ACC112 (cell line): ENCODE measurements around the gene TM2D1.
"Not testable (repeated sequence)": the region's sequence is repeated elsewhere in the genome, so short reads cannot be mapped to it uniquely, and the experiment has no call there.

ENCODE experiments used
- H2AFZ ChIP-seq: fragments of 200-600 bp; sonication (generic); one replicate; pipeline ENCODE4 v1.6.0; 2017; ENCODE audit warnings: antibody characterized with exemption, low read length; ENCODE audit not compliant: unreplicated experiment
- H3K27ac ChIP-seq: fragments of 200-600 bp; sonication (generic); 2 replicates; pipeline ENCODE4 v1.5.1; 2014; ENCODE audit warnings: low read depth, mild to moderate bottlenecking, antibody characterized with exemption, low read length, moderate library complexity
- H3K27me3 ChIP-seq: fragments of 200-600 bp; sonication (generic); 2 replicates; pipeline ENCODE4 v1.6.1; 2014; ENCODE audit warnings: mild to moderate bottlenecking, antibody characterized with exemption, low read length, moderate library complexity, mixed read lengths; ENCODE audit not compliant: insufficient read depth
- H3K36me3 ChIP-seq: fragments of 200-600 bp; sonication (generic); 2 replicates; pipeline ENCODE4 v1.6.1; 2016; ENCODE audit warnings: mild to moderate bottlenecking, antibody characterized with exemption, low read length, moderate library complexity, mixed read lengths; ENCODE audit not compliant: insufficient read depth
- H3K4me1 ChIP-seq: fragments of 200-600 bp; sonication (generic); one replicate; pipeline ENCODE4 v1.6.1; 2016; ENCODE audit warnings: low read length, mixed read lengths; ENCODE audit not compliant: insufficient read depth, unreplicated experiment, control insufficient read depth
- H3K4me3 ChIP-seq: fragments of 200-600 bp; sonication (generic); 2 replicates; pipeline ENCODE4 v1.5.1; 2014; ENCODE audit warnings: mild to moderate bottlenecking, low read depth, low read length
- H3K79me2 ChIP-seq: fragments of 200-600 bp; sonication (generic); one replicate; pipeline ENCODE4 v1.6.0; 2016; ENCODE audit warnings: low read length; ENCODE audit not compliant: control insufficient read depth, unreplicated experiment, insufficient read depth

The TM2D1 gene

DNA sequence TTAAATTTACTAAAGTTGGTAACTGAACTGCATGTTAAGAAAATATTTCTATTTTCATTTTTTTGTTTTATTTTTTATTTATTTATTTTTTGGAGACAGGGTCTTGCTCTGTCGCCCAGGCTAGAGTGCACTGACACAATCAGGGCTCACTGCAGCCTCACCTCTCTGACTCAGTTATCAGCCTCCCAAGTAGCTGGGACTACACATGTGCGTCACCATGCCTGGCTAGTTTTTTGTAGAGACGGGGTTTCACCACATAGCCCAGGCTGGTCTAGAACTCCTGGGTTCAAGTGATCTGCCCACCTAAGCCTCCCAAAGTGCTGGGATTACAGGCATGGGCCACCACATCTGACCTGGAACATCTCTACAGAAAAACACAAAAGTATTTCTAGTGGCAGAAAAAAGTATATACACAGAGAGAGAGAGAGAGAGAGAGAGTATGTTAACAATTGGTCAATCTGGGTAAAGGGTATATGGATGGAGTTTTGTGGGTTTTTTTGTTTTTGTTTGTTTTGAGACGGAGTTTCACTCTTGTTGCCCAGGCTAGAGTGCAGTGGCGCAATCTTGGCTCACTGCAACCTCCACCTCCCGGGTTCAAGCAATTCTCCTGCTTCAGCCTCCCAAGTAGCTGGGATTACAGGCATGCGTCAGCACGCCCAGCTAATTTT lies 5.8 kb downstream of the TM2D1 start:
- Histone ChIP-seq H3K79me2 (peaks cover 53% of the 10 kb centered on the region), H3K4me1 (peaks cover 14% of the 10 kb centered on the region)
- not testable (repeated sequence) for H3K4me3 ChIP-seq, H3K36me3 ChIP-seq, H3K27me3 ChIP-seq, H3K27ac ChIP-seq, H2AFZ ChIP-seq

DNA sequence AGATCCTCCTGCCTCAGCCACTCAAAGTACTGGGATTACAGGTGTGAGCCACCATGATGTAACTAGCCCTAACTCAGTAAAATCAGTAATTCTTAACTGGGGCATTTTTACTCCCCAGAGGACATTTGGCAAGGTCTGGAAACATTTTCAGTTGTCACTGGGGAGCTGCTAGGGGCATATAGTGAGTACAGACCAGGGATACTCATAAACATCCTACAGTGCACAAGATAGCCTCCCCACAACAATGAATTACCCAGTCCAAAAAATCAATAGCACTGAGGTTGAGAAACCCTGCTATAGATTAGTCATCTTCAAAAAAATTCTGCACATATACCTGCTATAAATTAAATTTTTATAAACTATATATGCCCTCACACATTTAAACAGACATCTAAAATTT lies 13.0 kb downstream of the TM2D1 start:
- peaks cover 37% of the 10 kb centered on the region for H3K79me2 ChIP-seq

GRCh38 chr1:61711257-61711656 lies 13.7 kb downstream of the TM2D1 start:
- H3K27me3 ChIP-seq, H2AFZ ChIP-seq, H3K4me3 ChIP-seq, H3K27ac ChIP-seq, H3K4me1 ChIP-seq, H3K36me3 ChIP-seq: not testable (repeated sequence)
- peaks cover 32% of the 10 kb centered on the region for H3K79me2 ChIP-seq

More for the DNA sequence above, 13.0 kb downstream of the TM2D1 start:
- peaks cover 2% of the 10 kb centered on the region; the same call in 1 of the 2 replicates for H3K36me3 ChIP-seq
- no peaks in the 10 kb centered on the region for H3K27me3 ChIP-seq
- H3K4me1 ChIP-seq = peaks cover 4% of the 10 kb centered on the region
- H3K27ac ChIP-seq = no peak overlapping the region
- H2AFZ ChIP-seq = no peak overlapping the region
- no peak overlapping the region for H3K4me3 ChIP-seq

DNA sequence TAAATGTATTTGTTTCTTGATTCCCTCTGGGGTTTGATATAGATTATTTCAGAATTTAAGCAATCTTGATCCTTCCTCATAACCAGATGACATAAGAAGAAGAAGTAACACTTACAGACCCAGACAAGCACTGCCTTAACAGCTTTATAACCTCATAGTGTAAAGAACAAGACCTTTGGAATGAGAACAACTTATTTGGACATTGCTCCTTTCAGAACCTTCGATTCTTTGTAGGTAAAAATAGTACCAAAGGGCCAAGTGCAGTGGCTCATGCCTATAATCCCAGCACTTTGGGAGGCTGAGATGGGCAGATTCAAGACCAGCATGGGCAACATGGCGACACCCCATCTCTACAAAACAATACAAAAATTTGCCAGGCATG lies 15.0 kb downstream of the TM2D1 start:
- peaks cover 4% of the 10 kb centered on the region for H3K4me1 ChIP-seq
- H3K79me2 ChIP-seq = peaks cover 27% of the 10 kb centered on the region
- no peak overlapping the region for H3K27ac ChIP-seq
- H2AFZ ChIP-seq = no peak overlapping the region
- H3K27me3 ChIP-seq = no peaks in the 10 kb centered on the region
- H3K36me3 ChIP-seq = no peaks in the 10 kb centered on the region; the same call in 1 of the 2 replicates
- no peak overlapping the region for H3K4me3 ChIP-seq

GRCh38 chr1:61708953-61709907 lies 15.7 kb downstream of the TM2D1 start:
- Histone ChIP-seq H3K36me3 (no peaks in the 10 kb centered on the region; the same call in 1 of the 2 replicates), H3K27ac (no peak overlapping the region), H3K79me2 (peaks cover 22% of the 10 kb centered on the region), H2AFZ (no peak overlapping the region), H3K4me3 (no peak overlapping the region), H3K4me1 (peaks cover 4% of the 10 kb centered on the region), H3K27me3 (no peaks in the 10 kb centered on the region)

GRCh38 chr1:61699911-61700851 lies 24.8 kb downstream of the TM2D1 start:
- Histone ChIP-seq H3K4me1 (no peaks in the 10 kb centered on the region), H3K27ac (no peak overlapping the region), H3K36me3 (peaks cover 8% of the 10 kb centered on the region), H3K27me3 (no peaks in the 10 kb centered on the region), H2AFZ (no peak overlapping the region), H3K4me3 (no peak overlapping the region), H3K79me2 (no peaks in the 10 kb centered on the region)

DNA sequence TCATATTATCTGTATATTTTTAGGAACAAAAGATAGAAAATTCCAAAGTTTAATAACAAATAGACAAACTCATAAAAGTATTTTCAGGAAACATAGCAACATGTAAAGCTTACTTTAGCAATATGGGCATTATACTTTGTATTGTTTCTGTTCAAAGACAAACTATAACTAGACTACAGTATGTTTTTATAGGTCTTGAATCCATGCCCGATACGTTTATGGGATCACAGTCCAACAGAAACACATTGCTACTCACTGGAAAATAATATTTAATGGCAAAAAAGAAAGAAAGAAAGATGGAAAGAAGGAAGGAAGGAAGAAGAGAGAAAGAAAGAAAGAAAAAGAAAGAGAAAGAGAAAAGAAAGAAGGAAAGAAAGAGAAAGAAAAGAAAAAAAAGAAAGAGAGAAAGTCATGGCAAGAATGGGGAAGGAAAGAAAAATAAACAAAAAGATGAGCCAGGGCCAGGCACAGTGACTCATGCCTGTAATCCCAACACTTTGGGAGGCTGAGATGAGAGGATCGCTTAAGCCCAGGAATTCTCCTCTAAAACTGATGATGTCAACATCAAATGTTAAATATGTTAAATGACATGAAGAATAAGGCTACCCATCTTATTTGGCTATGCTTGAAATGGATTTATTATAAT lies 32.7 kb downstream of the TM2D1 start:
- Histone ChIP-seq H3K36me3 (0 out of 2 replicates have a peak, but pooled peaks cover 5% of the 10 kb centered on the region), H3K79me2 (no peaks in the 10 kb centered on the region), H3K27me3 (no peaks in the 10 kb centered on the region), H3K4me1 (peaks cover 6% of the 10 kb centered on the region), H3K4me3 (peak overlapping the region; percentile 54), H2AFZ (no peak overlapping the region), H3K27ac (peak overlapping the region; percentile 66)

- Histone ChIP-seq H3K79me2 (no peaks in the 10 kb centered on the region), H2AFZ (no peak overlapping the region), H3K27me3 (no peaks in the 10 kb centered on the region), H3K4me1 (peaks cover 6% of the 10 kb centered on the region), H3K27ac (no peak overlapping the region), H3K36me3 (peaks cover 6% of the 10 kb centered on the region; the same call in 1 of the 2 replicates), H3K4me3 (no peak overlapping the region)
These were observed 37.0 kb downstream of the TM2D1 start for GRCh38 chr1:61687901-61688300.

DNA sequence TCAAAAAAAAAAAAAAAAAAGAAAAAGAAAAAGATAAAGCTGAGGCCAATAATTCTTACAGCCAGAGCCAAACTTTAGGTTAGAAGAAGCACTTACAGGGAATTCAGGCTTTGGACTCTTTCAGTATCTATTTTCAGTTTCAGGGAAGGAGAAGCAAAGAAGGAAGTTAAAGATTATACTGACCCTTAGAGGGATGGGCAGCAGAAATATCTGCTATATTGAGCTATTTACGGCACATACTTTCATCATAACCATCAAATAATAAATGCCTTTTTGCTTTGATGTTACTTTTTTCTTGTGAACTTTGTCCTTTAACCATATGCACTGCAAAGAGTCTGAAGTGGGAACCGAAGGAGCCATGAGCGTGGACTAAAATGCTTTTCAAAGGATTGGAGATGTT lies 42.0 kb downstream of the TM2D1 start:
- Histone ChIP-seq H3K27me3 (no peaks in the 10 kb centered on the region), H3K36me3 (peaks cover 23% of the 10 kb centered on the region), H3K4me3 (no peak overlapping the region), H3K4me1 (no peaks in the 10 kb centered on the region), H3K27ac (no peak overlapping the region), H3K79me2 (no peaks in the 10 kb centered on the region), H2AFZ (no peak overlapping the region)

GRCh38 chr1:61680500-61680899 lies 44.4 kb downstream of the TM2D1 start:
- Histone ChIP-seq H3K4me3 (no peak overlapping the region), H3K4me1 (no peaks in the 10 kb centered on the region), H3K27ac (no peak overlapping the region), H3K27me3 (no peaks in the 10 kb centered on the region), H3K79me2 (no peaks in the 10 kb centered on the region), H2AFZ (no peak overlapping the region), H3K36me3 (peaks cover 23% of the 10 kb centered on the region)
